HL-60/S4 (cell line): Measurements from ENCODE around the gene MAP3K3.

Experiments used
- in situ Hi-C: fragments of 300-500 bp; cut with MboI; formaldehyde crosslinking; loops from 2 replicates; pipeline ENCODE4 v1.14.3; 2022; ENCODE audit warnings: low sequenced_read_pairs

Gene MAP3K3

GRCh38 chr17:63647936-63648335 lies 25.7 kb downstream of the MAP3K3 start:
- in situ Hi-C loops, result no loop called here

- in situ Hi-C loops, result no loop called here
Measured at GRCh38 chr17:63649813-63650212, 27.6 kb downstream of the MAP3K3 start.

- in situ Hi-C loops, result no loop called here
Measured at GRCh38 chr17:63652106-63652505, 29.9 kb downstream of the MAP3K3 start.

- in situ Hi-C loops, result no loop called here
Measured at GRCh38 chr17:63653050-63653449, 30.8 kb downstream of the MAP3K3 start.

- in situ Hi-C loops, result no loop called here
Measured at GRCh38 chr17:63657786-63658185, 35.6 kb downstream of the MAP3K3 start.

GRCh38 chr17:63658366-63658765 lies 36.1 kb downstream of the MAP3K3 start:
- in situ Hi-C loops, result no loop called here

- in situ Hi-C loops, result no loop called here
Measured at GRCh38 chr17:63659850-63660249, 37.6 kb downstream of the MAP3K3 start.

GRCh38 chr17:63665527-63666214 lies 43.5 kb downstream of the MAP3K3 start:
- in situ Hi-C loops, result no loop called here

GRCh38 chr17:63672856-63673255 lies 50.6 kb downstream of the MAP3K3 start:
- in situ Hi-C loops, result no loop called here

- in situ Hi-C loops, result no loop called here
Measured at GRCh38 chr17:63675231-63675606, 53.0 kb downstream of the MAP3K3 start.

GRCh38 chr17:63675607-63676546 lies 53.7 kb downstream of the MAP3K3 start:
- in situ Hi-C loops, result no loop called here

- in situ Hi-C loops, result no loop called here
Measured at GRCh38 chr17:63676584-63676983, 54.4 kb downstream of the MAP3K3 start.

- in situ Hi-C loops, result no loop called here
Measured at GRCh38 chr17:63679214-63679613, 57.0 kb downstream of the MAP3K3 start.

GRCh38 chr17:63680700-63681099 lies 58.5 kb downstream of the MAP3K3 start:
- in situ Hi-C loops, result no loop called here

GRCh38 chr17:63681530-63681929 lies 59.3 kb downstream of the MAP3K3 start:
- in situ Hi-C loops, result no loop called here

- in situ Hi-C loops, result no loop called here
Measured at GRCh38 chr17:63682441-63682840, 60.2 kb downstream of the MAP3K3 start.

- in situ Hi-C loops, result no loop called here
Measured at GRCh38 chr17:63682981-63683380, 60.8 kb downstream of the MAP3K3 start.

- in situ Hi-C loops, result no loop called here
Measured at GRCh38 chr17:63685041-63685440, 62.8 kb downstream of the MAP3K3 start.

- in situ Hi-C loops, result no loop called here
Measured at GRCh38 chr17:63685578-63685977, 63.4 kb downstream of the MAP3K3 start.

GRCh38 chr17:63686138-63686685 lies 64.0 kb downstream of the MAP3K3 start:
- in situ Hi-C loops, result no loop called here

GRCh38 chr17:63688396-63689020 lies 66.3 kb downstream of the MAP3K3 start:
- in situ Hi-C loops, result no loop called here
